Measurements from ENCODE around the gene SARDH. TPM values are rescaled to one million over a fixed set of nuclear protein-coding genes. Genes with fewer than 3 reads are reported as not detected.

SARDH gene
- total RNA-seq, 3 donors from 2014 or later = 0.16 to 2.0 (median 1.0) TPM

GRCh38 chr9:133714606-133715294, 23.4 kb downstream of the SARDH start:
- H3K4me1 ChIP-seq = no peaks in the 10 kb centered on the region
- TF ChIP-seq POLR2AphosphoS5 (IDR thresholded peaks at IDR 0.05) (peak in 1 of 3 donors; percentile 44), POLR2A (IDR thresholded peaks at IDR 0.05) (no peak), CTCF (IDR thresholded peaks at IDR 0.05) (no peak)
- no peak for DNase-seq (ENCODE audit: low spot score in 2 of 2)
- peaks cover 0 to 3% of the 10 kb centered on the region in 2 donors for H3K27me3 ChIP-seq
- H3K36me3 ChIP-seq = no peaks in the 10 kb centered on the region
- H3K27ac ChIP-seq = peak overlapping the region in 1 of 2 donors; percentile 58
- H3K4me3 ChIP-seq = no peak overlapping the region
- intact Hi-C loops (cut with DNase I; ENCODE audit: low total_unique reads) = loop anchor here (10.0 kb wide), 1 partner anchor 180 kb away; the partner anchor contains the start of gene ADAMTSL2
- no peaks in the 10 kb centered on the region for H3K9me3 ChIP-seq

- Histone ChIP-seq H3K4me3 (no peak overlapping the region), H3K4me1 (no peaks in the 10 kb centered on the region), H3K27ac (no peak overlapping the region), H3K27me3 (peaks cover 0 to 3% of the 10 kb centered on the region in 2 donors), H3K9me3 (no peaks in the 10 kb centered on the region), H3K36me3 (no peaks in the 10 kb centered on the region)
- DNase-seq (ENCODE audit: low spot score in 2 of 2) = no peak
- intact Hi-C loops (cut with DNase I; ENCODE audit: low total_unique reads) = loop anchor here (10.0 kb wide), 1 partner anchor 179 kb away; the partner anchor contains the start of gene ADAMTSL2
- TF ChIP-seq POLR2AphosphoS5 (IDR thresholded peaks at IDR 0.05) (no peak), CTCF (IDR thresholded peaks at IDR 0.05) (no peak), POLR2A (IDR thresholded peaks at IDR 0.05) (no peak)
Observed at GRCh38 chr9:133713960-133714495, 24.1 kb downstream of the SARDH start.

DNA sequence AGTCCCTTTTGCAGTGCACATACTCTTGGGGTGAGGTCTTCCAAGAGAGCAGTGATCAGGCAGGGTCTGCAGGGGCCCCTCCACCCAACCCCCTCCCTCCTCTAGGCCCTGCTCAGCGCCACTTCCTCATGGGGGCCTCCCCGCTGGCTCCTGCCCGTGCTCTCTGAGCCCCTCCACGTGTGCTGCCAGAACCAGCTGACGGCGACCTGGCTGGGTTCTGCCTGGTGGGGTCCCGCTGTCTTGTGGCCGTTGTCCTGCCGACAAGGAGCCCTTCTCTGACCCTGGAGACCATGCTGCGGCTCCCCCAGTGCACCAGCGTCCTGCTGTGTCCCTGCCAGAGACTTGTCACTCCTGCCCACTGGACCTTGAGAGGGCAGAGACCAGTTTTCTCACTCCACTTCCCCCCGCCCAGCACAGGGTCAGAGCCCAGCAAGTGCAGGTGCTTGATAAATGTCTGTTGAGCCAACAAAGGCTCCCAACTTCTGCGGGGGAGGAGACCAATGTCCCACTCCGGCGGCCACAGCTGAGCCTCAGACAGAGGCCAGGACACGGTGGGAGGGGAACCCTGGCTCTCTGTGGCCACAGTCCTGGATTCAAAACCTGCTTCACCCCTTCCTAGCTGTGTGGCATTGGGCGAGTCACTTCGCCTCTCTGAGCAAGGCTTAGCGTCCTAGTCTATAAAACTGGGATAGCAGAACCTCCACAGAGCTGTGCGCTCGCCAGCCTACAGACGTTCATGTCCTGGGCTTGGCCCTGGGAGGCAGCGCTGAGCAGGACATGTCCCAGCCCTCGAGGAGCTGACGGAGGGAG, 24.8 kb downstream of the SARDH start:
- Histone ChIP-seq H3K4me3 (no peak overlapping the region), H3K36me3 (no peaks in the 10 kb centered on the region), H3K27ac (no peak overlapping the region), H3K9me3 (no peaks in the 10 kb centered on the region), H3K27me3 (peaks cover 0 to 3% of the 10 kb centered on the region in 2 donors), H3K4me1 (no peaks in the 10 kb centered on the region)
- intact Hi-C loops (cut with DNase I; ENCODE audit: low total_unique reads) = loop anchor here (10.0 kb wide), 1 partner anchor 179 kb away; the partner anchor contains the start of gene ADAMTSL2
- no peak for DNase-seq (ENCODE audit: low spot score in 2 of 2)
- TF ChIP-seq POLR2A (IDR thresholded peaks at IDR 0.05) (no peak), CTCF (IDR thresholded peaks at IDR 0.05) (no peak), POLR2AphosphoS5 (IDR thresholded peaks at IDR 0.05) (no peak)

- H3K4me1 ChIP-seq = peaks cover 0 to 2% of the 10 kb centered on the region in 2 donors
- H3K27ac ChIP-seq = peak overlapping the region in 1 of 2 donors; percentile 58
- TF ChIP-seq CTCF (IDR thresholded peaks at IDR 0.05) (no peak), POLR2AphosphoS5 (IDR thresholded peaks at IDR 0.05) (no peak), POLR2A (IDR thresholded peaks at IDR 0.05) (no peak)
- intact Hi-C loops (cut with DNase I; ENCODE audit: low total_unique reads) = loop anchor here (10.0 kb wide), 1 partner anchor 178 kb away; the partner anchor contains the start of gene ADAMTSL2
- no peaks in the 10 kb centered on the region for H3K9me3 ChIP-seq
- DNase-seq (ENCODE audit: low spot score in 2 of 2) = no peak
- peaks cover 0 to 3% of the 10 kb centered on the region in 2 donors for H3K27me3 ChIP-seq
- H3K4me3 ChIP-seq = no peak overlapping the region
- H3K36me3 ChIP-seq = no peaks in the 10 kb centered on the region
Observed at GRCh38 chr9:133712221-133713100, 25.7 kb downstream of the SARDH start.

Data from breast epithelium (tissue), 4 donors.